Stimulated activated CD8-positive, alpha-beta memory T cell treated with anti-CD3 and anti-CD28 coated beads, Interleukin-15, amount 100 ng/mL, for 24 hours (primary cell): ENCODE data around the gene QSER1.
"Not testable (repeated sequence)": the region's sequence is repeated elsewhere in the genome, so short reads cannot be mapped to it uniquely, and the experiment has no call there.

Experiments used
- DNase-seq: peaks from one replicate; pipeline ENCODE4 v3.0.0-alpha.2; 2020; ENCODE audit warnings: low read depth

The QSER1 gene

GRCh38 chr11:33001751-33002542 is 109.3 kb downstream of the QSER1 start:
- DNase-seq, result no peak

- no peak for DNase-seq
Measured at GRCh38 chr11:33005175-33005574, 112.6 kb downstream of the QSER1 start.

- DNase-seq, result no peak
Measured at GRCh38 chr11:33006010-33006409, 113.4 kb downstream of the QSER1 start.

- no peak for DNase-seq
Measured at GRCh38 chr11:33013755-33014154, 121.1 kb downstream of the QSER1 start.

GRCh38 chr11:33015621-33016551 is 123.3 kb downstream of the QSER1 start, which contains the start of gene DEPDC7:
Gene DEPDC7, plus strand, starts transcription at chr11:33015878. Its CDS starts 78 bp downstream, at chr11:33015956.
- peak; percentile 52 for DNase-seq

GRCh38 chr11:33016654-33017053 is 124.0 kb downstream of the QSER1 start:
- no peak for DNase-seq

GRCh38 chr11:33017478-33017877 is 124.9 kb downstream of the QSER1 start:
- DNase-seq, result no peak

GRCh38 chr11:33017965-33018364 is 125.4 kb downstream of the QSER1 start:
- no peak for DNase-seq

GRCh38 chr11:33018840-33019239 is 126.2 kb downstream of the QSER1 start:
- no peak for DNase-seq

- no peak for DNase-seq
Measured at GRCh38 chr11:33021501-33021900, 128.9 kb downstream of the QSER1 start.

- no peak for DNase-seq
Measured at GRCh38 chr11:33021937-33022336, 129.3 kb downstream of the QSER1 start.

- DNase-seq, result no peak
Measured at GRCh38 chr11:33025339-33025722, 132.7 kb downstream of the QSER1 start.

- DNase-seq, result no peak
Measured at GRCh38 chr11:33027233-33027632, 134.6 kb downstream of the QSER1 start.

GRCh38 chr11:33027846-33028536 is 135.4 kb downstream of the QSER1 start:
- no peak for DNase-seq

GRCh38 chr11:33028537-33028914 is 135.9 kb downstream of the QSER1 start:
- no peak for DNase-seq

GRCh38 chr11:33029218-33029617 is 136.6 kb downstream of the QSER1 start:
- DNase-seq, result not testable (repeated sequence)
